SHP77 treated with DMSO at 0.1 percent for 48 hours (cell line): ENCODE measurements around the gene USF2.

ENCODE experiments used
- DNase-seq: peaks from one replicate; lab custom pipeline; 2025; lab: John Stamatoyannopoulos, UW

The USF2 gene

GRCh38 chr19:35246466-35247092 is 22.2 kb upstream of the USF2 start:
- no peak for DNase-seq

- DNase-seq = no peak
Measured at GRCh38 chr19:35247526-35248309, 21.0 kb upstream of the USF2 start.

GRCh38 chr19:35248310-35249145 is 20.2 kb upstream of the USF2 start, which contains the start of gene LSR:
Gene LSR (plus strand): TSS chr19:35249002. CDS start chr19:35249023, 21 bp downstream.
- no peak for DNase-seq

- no peak for DNase-seq
Measured at GRCh38 chr19:35249146-35249847, 19.5 kb upstream of the USF2 start.

GRCh38 chr19:35249848-35250711 is 18.7 kb upstream of the USF2 start:
- DNase-seq = no peak

- DNase-seq = no peak
Measured at GRCh38 chr19:35251456-35251855, 17.3 kb upstream of the USF2 start.

GRCh38 chr19:35253316-35254286 is 15.2 kb upstream of the USF2 start:
- DNase-seq = no peak

GRCh38 chr19:35254341-35255297 is 14.1 kb upstream of the USF2 start:
- DNase-seq = no peak

GRCh38 chr19:35256566-35256965 is 12.2 kb upstream of the USF2 start:
- DNase-seq = no peak

GRCh38 chr19:35257113-35257461 is 11.7 kb upstream of the USF2 start:
- DNase-seq = no peak

- DNase-seq = no peak
Measured at GRCh38 chr19:35260694-35261304, 8.0 kb upstream of the USF2 start.

GRCh38 chr19:35261356-35262100 is 7.2 kb upstream of the USF2 start:
- no peak for DNase-seq

GRCh38 chr19:35262101-35262761 is 6.5 kb upstream of the USF2 start:
- no peak for DNase-seq

GRCh38 chr19:35264268-35265125 is 4.3 kb upstream of the USF2 start:
- DNase-seq = no peak

- DNase-seq = no peak
Measured at GRCh38 chr19:35265126-35265899, 3.4 kb upstream of the USF2 start.
